GM21447 (cell line): ENCODE results near the gene TSPAN7.

Experiments used
- ATAC-seq: cut with Tn5 transposase; IDR thresholded peaks from one replicate; pipeline ENCODE4 v1.9.1; 2021; ENCODE audit not compliant: unreplicated experiment

Gene TSPAN7, protein sequence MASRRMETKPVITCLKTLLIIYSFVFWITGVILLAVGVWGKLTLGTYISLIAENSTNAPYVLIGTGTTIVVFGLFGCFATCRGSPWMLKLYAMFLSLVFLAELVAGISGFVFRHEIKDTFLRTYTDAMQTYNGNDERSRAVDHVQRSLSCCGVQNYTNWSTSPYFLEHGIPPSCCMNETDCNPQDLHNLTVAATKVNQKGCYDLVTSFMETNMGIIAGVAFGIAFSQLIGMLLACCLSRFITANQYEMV

DNA sequence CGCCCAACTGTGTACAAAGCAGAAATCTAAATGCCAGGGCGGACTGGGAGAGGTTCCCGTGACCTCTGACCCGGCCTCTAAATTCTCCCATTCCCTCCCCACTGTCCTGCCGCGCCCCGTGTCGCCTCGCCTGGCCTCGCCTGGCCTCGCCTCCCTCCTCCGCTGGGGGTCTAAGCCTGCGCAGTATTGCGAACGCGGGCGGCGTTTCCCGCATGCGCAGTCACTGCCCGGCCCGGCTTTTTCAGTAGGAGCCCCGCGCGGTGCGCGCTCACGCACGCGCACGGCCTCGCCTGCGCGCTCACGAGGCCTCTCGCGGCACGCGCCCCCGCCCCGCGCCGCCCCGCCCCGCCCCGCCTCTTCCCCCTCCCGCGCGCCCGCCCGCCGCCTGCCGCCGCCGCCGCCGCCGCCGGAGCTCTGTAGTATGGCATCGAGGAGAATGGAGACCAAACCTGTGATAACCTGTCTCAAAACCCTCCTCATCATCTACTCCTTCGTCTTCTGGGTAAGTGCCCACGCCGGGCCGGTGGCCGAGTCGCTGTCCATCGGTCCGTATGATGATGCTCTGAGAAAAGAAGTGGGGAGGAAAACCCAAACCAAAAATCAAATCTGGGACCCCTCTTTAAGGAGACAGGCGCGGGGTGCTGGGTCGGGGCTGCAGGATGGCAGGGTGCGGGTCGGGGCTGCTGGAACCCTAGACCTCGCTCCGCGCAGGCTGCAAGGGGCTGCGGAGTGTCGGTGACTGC, at the start of gene TSPAN7:
Gene TSPAN7, plus strand, starts transcription at position 417 of the 743 bp plus-strand sequence. Its CDS starts 5 bp downstream, at position 422.
- no peak for ATAC-seq

DNA sequence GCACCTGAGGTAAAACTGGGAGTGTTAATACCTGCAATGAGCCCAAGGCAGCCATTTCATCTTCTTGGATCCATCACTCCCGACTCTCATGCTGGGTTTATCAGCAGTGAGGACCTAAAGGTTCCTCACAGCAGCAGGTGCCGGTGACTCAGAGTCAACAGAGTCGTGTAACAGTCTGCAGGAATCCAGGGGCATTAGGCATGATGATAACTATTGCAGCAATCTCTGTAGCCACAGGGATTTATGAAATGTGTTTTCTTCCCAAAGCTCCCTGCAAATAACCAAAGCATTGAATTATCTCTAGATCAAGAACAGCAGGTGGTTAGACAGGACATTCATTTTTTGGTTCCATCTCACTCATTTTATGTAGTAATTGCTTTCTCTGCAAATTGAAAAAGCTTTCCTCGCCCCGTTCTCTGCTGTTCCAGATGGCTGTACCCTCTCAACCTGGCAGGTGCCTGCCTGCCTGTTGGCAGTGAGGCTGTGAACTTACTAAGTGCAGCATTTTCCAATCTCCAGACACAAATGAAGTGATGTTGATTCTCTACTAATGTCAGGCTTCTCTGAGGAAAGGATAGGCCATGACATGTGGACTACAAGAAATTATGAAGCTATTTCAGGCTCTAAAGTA, 48.1 kb upstream of the TSPAN7 start:
- no peak for ATAC-seq

DNA sequence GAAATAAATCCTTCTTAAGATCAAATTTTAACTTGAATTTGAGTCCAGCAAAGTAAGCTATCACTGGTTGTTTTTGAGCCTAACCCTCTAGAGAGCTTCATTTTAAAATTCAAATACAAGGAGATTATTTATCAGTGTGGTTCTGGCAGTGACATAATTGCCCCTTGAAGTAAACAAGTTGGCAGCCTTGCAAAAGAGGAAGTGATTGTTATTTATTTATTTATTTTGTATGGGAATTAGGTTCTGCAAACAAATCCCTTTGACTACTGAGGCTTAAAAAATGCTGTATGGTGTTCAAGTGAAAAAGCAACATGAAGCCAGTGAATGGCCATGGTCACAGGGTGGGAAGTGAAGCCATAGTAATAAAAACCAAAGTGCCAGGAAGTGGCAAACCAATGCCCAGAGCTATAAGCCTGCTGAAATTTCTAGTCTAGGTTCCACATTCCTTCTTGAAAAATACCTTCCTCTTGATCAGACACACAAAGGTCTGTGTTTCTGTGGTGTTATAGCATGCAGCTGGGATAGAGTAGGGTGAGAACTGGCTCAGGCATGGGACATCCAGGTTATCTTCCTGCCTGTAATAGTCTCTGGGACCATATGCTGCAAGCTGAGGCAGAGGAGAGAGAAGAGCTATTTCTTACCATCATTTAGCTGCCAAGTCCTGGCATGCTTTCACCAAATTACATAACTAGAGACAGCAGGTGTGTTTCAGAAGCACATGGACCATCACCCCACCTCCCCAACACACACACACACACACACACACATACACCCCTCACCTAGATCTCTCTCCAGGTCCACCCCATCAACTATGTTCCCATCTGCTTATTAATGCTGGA, 47.1 kb upstream of the TSPAN7 start:
- no peak for ATAC-seq

DNA sequence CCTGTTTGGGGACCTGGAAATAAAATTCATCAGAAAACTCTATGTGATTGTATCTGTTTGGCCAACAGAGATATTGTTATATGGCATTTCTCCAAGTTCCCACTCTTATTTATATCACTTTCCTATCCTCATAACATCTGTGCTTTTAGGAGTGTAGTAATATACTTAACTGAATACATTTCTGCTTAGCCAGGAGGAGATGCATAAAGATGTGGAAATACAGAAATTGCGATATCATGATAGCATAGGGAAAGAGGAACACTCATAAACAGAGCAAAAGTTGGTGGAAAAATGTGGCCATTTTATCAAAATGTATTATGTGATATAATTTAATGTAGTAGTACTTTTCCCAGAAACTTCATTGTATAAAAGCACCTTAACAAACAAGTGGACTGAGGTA, 46.1 kb upstream of the TSPAN7 start:
- no peak for ATAC-seq

DNA sequence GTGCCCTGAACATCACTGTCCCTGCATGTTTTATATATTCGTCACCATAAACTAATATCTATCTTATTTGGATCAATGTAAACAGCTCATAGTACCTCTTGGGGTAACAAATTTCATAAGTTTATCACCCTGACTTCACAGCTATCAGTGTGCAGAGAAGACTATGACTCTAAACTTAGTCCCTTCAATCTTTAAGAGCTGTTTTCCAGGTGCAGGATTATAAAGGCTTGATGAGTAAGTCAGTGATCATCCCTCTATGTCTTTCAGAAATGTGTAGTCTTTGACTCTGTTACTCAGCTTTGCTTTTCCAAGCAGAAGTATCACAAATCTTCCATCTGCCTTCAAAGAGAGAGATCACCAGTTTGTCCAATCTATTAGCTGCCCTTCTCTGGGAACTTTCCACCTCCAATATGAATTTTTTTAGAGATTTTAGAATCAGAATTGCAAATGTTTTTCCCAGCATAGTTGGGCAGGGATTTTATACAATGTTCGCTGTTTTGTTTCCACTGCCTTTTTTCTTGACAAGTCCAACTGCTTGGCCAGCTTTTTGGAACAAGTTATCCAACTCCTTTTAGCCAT, 45.1 kb upstream of the TSPAN7 start:
- ATAC-seq = no peak

DNA sequence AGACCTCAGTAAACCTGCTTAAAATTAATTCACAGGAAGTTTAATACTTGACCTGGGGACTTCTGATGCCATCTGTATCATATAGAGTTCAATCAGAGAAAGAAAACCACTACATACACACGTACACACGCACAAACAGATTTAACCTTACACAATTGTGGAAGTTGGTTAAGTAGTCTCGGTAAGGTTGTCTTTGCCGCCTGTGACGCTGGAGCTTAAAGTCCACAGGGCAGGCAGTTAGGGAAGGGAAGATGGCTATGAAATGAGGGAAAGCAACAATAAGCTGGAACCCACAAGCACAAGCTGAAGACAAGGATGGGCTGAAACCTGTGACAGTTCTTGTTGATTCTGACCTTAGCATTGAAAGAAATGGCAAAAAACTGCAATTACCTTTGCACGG, 41.7 kb upstream of the TSPAN7 start:
- no peak for ATAC-seq

DNA sequence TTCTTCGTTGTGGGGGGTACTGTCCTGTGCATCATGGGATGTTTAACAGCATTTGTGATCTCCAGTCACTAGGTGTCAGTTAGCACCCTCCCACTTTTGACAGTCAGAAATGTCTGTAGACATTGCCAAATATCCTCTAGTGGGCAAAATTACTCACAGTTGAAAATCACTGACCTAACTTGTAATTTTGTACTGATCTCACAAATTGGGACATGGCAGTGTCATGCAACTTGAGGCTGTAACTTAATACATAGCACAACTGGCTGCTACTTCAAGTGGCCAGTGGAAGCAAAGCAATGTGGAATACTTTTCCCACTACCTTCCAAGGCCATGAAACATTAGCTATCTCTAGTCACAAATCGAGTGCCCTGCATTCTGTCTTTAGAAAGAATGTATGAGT, 23.2 kb upstream of the TSPAN7 start:
- ATAC-seq = no peak

DNA sequence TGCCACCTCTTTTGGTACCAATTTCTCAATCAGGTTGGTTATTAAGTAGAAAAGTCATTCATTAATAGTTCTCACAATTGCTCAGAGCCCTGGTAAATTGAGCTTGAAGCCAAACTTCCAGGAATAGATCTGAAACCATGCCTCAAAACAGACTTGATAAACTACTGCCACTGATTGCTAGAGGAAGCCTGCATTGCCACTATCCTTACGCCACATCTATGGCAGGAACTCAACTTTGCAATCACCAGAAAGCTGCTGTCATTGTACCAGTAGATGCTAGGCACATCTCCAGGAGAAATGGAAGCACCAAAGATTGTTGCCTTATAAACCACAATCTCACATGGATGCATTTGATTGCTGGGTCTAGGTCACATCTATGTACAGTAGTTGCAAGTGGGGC, 21.6 kb upstream of the TSPAN7 start:
- ATAC-seq = no peak

DNA sequence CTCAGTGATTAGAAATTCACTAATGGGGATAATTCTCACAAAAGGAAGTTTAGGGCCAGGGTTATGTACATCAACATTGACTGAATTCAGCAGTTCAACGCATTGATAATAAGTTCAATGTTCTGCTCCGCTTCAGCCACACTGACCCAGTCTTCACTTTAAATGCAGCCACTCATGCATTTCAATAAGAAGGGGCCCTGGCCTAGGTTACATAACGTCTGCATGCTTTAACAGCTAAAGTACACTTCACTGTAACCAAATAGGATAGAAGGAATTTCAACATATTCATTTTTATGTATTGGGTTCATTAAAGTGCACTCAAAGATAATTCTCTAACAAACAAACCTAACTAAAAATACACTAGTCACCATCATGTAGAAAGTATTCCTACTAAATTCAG, 12.8 kb upstream of the TSPAN7 start:
- ATAC-seq = no peak

DNA sequence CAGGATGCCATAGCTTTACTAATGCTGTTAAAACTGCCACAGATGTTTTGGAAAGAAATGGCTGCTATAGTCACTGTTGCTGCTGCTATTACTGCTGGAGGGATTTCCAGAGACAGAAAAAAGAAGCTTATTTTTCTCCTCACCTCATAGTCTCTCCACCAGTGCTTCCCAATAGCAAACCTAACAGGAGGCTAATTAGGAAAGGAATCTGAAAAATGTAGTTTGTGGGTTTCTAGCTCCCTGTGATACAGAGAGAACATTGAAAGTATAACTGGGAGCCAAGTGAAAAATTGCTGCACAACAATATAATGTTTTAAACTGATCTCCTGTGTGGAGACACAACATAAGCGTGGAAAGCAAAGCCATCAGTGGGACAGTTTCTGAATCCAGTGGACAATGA, 8.6 kb upstream of the TSPAN7 start:
- ATAC-seq = no peak

DNA sequence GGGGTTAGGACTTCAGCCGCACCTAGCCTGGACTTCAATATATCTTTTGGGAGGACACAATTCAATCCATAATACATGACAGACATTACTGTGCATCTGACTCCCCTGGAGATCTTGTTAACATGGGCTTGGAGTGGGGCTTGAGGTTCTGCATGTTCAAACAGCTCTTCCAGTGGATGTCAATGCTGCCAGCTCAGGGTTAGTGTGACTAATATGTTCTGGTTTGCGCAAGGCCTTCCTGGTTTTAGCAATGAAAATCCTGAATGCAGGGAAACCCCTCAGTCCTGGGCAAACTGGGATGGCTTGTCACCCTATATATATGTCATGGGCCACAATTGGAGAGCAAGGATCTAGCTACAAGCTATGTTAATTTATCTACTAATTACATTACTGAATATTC, 2.7 kb upstream of the TSPAN7 start:
- ATAC-seq = no peak

DNA sequence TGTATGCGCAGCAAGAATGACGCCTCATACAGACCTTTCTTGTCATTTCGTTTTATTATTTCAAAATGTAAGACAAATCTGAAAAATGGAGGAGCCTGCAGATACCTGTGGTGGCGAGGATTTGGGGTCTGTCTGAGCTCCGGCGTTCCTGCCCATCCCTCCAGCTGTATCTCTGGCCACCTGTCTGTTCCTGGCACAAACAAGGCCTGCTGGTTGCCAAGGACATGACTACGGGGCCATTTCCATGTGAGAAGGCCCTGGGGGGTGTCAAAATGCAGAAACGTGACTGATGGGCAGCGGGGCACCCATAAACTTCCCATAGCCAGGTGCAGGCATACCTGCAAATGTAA, 591 bp upstream of the TSPAN7 start:
- ATAC-seq = no peak

DNA sequence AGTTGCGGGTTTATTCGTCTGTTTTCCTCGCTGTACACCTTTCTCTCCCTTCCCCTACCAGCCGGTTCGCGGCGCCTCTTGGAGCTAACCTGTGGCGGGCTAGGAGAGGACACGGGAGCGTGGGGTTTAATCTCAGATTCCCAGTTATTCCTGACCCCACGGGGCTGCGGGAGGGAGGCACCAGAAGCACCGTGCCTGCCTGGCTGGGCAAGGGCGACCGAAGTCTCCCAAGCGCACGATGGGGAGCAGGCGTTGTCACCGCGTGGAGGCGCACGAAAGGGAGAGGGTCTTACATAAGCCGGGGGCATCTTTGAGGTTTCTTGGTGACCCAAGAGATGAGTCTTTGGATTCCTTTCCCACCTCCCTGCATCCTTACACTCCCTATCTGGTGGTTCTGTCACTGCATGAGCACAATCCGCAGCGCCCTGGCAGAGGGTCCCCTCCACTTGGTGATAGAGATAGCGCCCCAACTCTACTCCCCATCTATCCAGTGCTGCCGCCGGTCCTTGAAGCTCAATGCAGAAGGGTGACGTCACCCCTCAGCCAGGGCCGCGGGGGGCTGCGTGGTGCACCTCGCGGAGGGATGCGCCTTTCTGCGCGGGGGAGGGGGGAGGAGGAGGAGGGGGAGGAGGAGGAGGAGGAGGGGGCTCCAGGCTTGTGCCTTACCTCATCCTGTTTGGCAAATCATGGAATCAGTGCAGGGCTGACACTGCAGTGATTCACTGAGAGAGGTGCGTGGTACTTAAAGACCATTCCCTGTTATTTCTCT, 793 bp downstream of the TSPAN7 start:
- ATAC-seq = no peak

DNA sequence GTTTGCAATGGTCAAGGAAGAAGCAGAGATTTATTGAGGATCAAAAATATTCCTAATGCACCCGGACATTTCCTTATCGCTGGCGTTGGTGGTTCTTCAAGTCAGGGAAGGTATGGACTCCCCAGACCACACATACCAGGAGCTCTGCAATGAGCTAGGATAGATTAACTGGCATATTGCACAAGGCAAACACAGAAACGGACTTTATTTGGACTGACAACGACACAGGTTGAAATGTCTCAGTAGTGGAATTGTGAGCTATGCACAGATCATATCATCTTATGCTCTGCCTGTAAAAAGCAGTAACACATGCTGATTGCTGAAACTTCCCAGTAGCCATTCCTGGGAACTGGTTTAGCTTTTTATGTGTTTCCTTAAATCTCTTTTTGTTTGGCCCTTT, 1.7 kb downstream of the TSPAN7 start:
- ATAC-seq = no peak

DNA sequence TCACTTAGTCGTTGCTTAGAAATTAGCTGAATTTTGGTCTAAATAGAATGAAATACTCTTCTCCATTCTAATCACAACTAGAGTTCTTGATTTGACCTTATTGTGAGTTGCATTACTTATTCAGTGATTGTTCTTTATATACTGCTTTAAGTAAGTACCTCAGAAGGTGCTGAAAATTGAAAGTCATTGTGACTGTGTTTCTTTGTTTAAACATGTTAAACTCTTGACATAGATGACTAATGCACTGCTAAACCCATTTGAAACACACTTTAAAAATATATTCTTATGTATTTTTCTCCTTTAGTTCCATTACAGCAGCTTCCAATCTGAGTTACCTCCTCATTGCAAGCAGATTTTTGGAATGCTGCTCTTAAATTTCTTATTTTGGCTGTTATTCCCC, 9.1 kb downstream of the TSPAN7 start:
- ATAC-seq = no peak

DNA sequence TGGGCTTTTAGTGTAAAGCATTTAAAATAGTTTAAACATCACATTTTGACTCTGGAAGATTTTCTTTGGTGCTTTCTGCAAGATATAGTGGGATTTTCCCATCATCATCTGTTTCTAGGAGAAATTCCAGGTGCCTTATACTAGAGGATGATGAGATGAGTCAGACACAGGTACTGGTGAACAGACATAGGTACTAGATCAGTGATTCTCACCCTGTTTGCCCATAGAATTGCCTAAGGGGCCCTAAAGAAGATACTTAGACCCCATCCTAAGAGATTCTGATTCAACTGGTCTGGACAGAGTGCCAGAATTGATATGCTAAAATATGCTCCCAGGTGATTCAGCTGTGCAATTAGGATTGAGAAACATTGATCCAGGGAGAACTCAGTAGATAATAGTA, 9.7 kb downstream of the TSPAN7 start:
- ATAC-seq = no peak

DNA sequence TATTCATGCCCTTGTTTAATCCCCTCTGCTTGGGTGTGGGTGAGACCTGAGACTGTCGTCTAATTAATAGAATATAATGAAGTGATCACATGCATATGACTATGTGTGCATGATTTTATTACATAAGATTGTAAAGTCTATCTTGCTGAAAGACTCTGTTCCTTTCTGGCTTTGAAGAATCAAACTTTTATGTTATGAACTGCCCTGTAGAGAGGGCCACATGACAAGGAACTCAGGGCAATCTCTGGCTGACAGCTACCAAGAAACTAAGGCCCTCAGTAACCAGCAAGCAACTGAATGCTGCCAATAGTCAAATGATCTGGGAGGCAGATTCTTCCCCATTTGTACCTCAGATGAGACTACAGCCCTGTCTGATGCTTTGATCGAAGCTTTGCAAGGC, 13.5 kb downstream of the TSPAN7 start:
- no peak for ATAC-seq

DNA sequence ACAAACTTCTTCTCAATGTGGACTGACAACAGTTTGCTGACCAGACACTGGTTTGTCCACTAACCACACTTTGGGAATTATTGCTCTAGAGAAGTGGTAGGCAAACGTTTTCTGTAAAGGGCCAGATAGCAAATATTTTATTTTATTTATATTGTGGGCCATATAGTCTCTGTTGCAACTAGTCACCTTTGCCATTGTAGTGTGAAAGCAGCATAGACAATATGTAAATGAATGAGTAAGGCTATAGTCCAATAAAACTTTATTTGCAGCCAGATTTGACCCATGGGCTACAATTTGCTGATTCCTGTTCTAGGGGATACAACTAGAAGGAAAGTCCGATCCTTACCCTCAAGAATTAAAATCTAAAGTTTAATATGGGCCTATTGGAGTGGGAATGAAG, 14.5 kb downstream of the TSPAN7 start:
- ATAC-seq = no peak

DNA sequence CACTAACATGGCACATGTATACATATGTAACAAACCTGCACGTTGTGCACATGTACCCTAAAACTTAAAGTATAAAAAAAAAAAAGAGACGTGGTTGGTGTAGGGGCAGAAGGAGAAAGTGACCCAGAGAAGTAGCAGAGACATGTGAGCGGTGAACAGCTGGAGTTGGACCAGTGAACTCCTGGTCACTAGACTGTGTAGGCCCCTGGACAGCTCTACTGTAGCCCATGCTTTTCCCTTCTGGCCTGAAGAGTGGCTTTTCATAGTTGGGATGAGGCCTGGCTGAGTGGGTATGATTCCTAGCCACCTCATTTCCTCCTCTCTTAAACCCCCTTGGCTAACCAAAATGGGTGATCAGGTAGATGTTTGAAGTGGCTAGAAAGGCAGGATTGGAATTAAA, 16.4 kb downstream of the TSPAN7 start:
- no peak for ATAC-seq

DNA sequence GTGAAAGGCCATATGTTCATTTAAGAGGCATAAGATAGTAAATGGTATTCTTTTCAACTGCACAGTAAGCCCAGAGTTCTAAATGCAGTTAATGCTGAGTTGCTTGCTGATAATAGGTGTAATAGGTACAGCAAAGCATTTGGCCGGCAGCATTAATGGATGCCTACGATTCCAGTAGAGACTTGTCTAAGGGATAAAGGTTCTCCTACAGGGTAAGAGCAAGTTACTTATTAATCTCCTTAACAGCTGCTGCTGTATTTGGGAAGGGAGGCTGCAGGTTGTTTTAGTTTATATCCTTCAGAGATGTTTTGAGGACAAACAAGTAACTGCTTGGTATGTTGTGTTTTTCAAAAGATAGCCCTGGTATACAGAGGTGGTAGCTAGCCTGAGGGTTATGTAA, 16.8 kb downstream of the TSPAN7 start:
- ATAC-seq = no peak

DNA sequence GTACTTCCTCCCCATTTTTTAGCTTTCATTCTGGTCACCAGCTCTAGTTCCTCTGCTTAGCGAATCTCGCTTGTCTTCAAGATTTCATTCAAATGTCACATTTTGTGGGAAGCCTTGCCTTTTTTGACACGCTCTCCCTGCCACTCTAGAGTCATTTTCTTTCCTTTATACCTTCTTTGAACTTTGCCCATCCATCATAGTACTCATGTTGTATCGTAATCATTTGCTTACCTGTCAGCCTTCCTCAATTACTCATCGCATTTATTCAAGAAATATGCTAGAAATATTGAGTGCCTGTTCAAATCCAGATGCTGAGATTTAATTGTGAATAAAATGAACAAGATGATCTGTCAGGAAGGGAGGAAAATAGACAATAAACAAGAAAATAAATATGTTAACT, 21.8 kb downstream of the TSPAN7 start:
- no peak for ATAC-seq
